ENCODE results near the gene EMC8. TPM values are rescaled to one million over a fixed set of nuclear protein-coding genes. Genes with fewer than 3 reads are reported as not detected.

Gene EMC8
- total and polyA plus RNA-seq, 4 donors, result 12.0 to 12.4 (median 12.2) TPM

GRCh38 chr16:85768199-85768598, 31.1 kb downstream of the EMC8 start:
- H3K4me1 ChIP-seq (ENCODE audit: control insufficient read depth in 4 of 4, insufficient read depth in 4 of 4, low read length in 3 of 4), result no peaks in the 10 kb centered on the region
- H3K9me3 ChIP-seq (ENCODE audit: control insufficient read depth in 4 of 4, low read length in 3 of 4), result no peaks in the 10 kb centered on the region
- peaks cover 0 to 3% (median 0%) of the 10 kb centered on the region in 4 donors for H3K36me3 ChIP-seq (ENCODE audit: control insufficient read depth in 4 of 4, insufficient read depth in 3 of 4, low read depth in 1 of 4, low read length in 3 of 4)
- no peak overlapping the region for H3K4me3 ChIP-seq (ENCODE audit: low read depth in 1 of 3, low read length in 3 of 3)
- H3K27ac ChIP-seq (ENCODE audit: low read depth in 1 of 2, low read length in 2 of 2), result no peak overlapping the region
- TF ChIP-seq REST (IDR thresholded peaks at IDR 0.05), result no peak
- TF ChIP-seq SP1 (IDR thresholded peaks at IDR 0.05), result no peak
- TF ChIP-seq RXRA (IDR thresholded peaks at IDR 0.05), result no peak
- no peak for TF ChIP-seq FOXA1 (IDR thresholded peaks at IDR 0.05)
- no peak for TF ChIP-seq ZBTB33 (IDR thresholded peaks at IDR 0.05)
- no peak for TF ChIP-seq ATF3 (IDR thresholded peaks at IDR 0.05)
- TF ChIP-seq EGR1 (IDR thresholded peaks at IDR 0.05; ENCODE audit: low read depth in 2 of 2), result no peak
- no peak for TF ChIP-seq MAX (IDR thresholded peaks at IDR 0.05)
- no peak for TF ChIP-seq HNF4A (conservative IDR thresholded peaks at IDR 0.05)
- TF ChIP-seq GABPA (IDR thresholded peaks at IDR 0.05 in 1 of 2, conservative IDR thresholded peaks at IDR 0.05 in 1 of 2), result no peak
- no peak for TF ChIP-seq TAF1 (conservative IDR thresholded peaks at IDR 0.05)
- no peak for TF ChIP-seq FOXA2 (IDR thresholded peaks at IDR 0.05)
- TF ChIP-seq YY1 (IDR thresholded peaks at IDR 0.05), result no peak
- no peak for TF ChIP-seq JUND (IDR thresholded peaks at IDR 0.05)
- no peak for TF ChIP-seq RAD21 (IDR thresholded peaks at IDR 0.05)
- TF ChIP-seq CTCF (IDR thresholded peaks at IDR 0.05; ENCODE audit: low read depth, low read length, missing input control), result no peak
- H3K9ac ChIP-seq (ENCODE audit: low read depth in 1 of 2, low read length in 2 of 2), result no peak overlapping the region
- WGBS, result 67% methylated on average over 2 of the region's 2 CpGs
- H3K27me3 ChIP-seq (ENCODE audit: control insufficient read depth in 4 of 4, insufficient read depth in 4 of 4, low read length in 3 of 4), result no peaks in the 10 kb centered on the region
- no peak for DNase-seq (ENCODE audit: low spot score)

GRCh38 chr16:85767531-85767930, 31.8 kb downstream of the EMC8 start:
- H3K9ac ChIP-seq (ENCODE audit: low read depth in 1 of 2, low read length in 2 of 2), result no peak overlapping the region
- no peak for DNase-seq (ENCODE audit: low spot score)
- 82% methylated on average over 8 of the region's 8 CpGs for WGBS
- H3K4me1 ChIP-seq (ENCODE audit: control insufficient read depth in 4 of 4, insufficient read depth in 4 of 4, low read length in 3 of 4), result no peaks in the 10 kb centered on the region
- peaks cover 0 to 3% (median 0%) of the 10 kb centered on the region in 4 donors for H3K36me3 ChIP-seq (ENCODE audit: control insufficient read depth in 4 of 4, insufficient read depth in 3 of 4, low read depth in 1 of 4, low read length in 3 of 4)
- H3K27me3 ChIP-seq (ENCODE audit: control insufficient read depth in 4 of 4, insufficient read depth in 4 of 4, low read length in 3 of 4), result no peaks in the 10 kb centered on the region
- H3K27ac ChIP-seq (ENCODE audit: low read depth in 1 of 2, low read length in 2 of 2), result no peak overlapping the region
- no peaks in the 10 kb centered on the region for H3K9me3 ChIP-seq (ENCODE audit: control insufficient read depth in 4 of 4, low read length in 3 of 4)
- no peak overlapping the region for H3K4me3 ChIP-seq (ENCODE audit: low read depth in 1 of 3, low read length in 3 of 3)
- TF ChIP-seq ZBTB33 (IDR thresholded peaks at IDR 0.05) (no peak), JUND (IDR thresholded peaks at IDR 0.05) (no peak), MAX (IDR thresholded peaks at IDR 0.05) (no peak), ATF3 (IDR thresholded peaks at IDR 0.05) (no peak), SP1 (IDR thresholded peaks at IDR 0.05) (no peak), REST (IDR thresholded peaks at IDR 0.05) (no peak), RAD21 (IDR thresholded peaks at IDR 0.05) (no peak), HNF4A (conservative IDR thresholded peaks at IDR 0.05) (no peak), NR2F2 (IDR thresholded peaks at IDR 0.05) (no peak), FOXA1 (IDR thresholded peaks at IDR 0.05) (no peak), GABPA (IDR thresholded peaks at IDR 0.05 in 1 of 2, conservative IDR thresholded peaks at IDR 0.05 in 1 of 2) (no peak), FOXA2 (IDR thresholded peaks at IDR 0.05) (no peak)

All from liver (tissue), 9 donors.